GM19397 (cell line): ENCODE data around the gene NLGN2.

Experiments
- ATAC-seq: cut with Tn5 transposase; IDR thresholded peaks from one replicate; pipeline ENCODE4 v1.9.1; 2021; ENCODE audit warnings: mild to moderate bottlenecking, moderate library complexity; ENCODE audit not compliant: unreplicated experiment

NLGN2 gene

GRCh38 chr17:7411427-7411750, 3.7 kb downstream of the NLGN2 start:
- ATAC-seq: no peak

DNA sequence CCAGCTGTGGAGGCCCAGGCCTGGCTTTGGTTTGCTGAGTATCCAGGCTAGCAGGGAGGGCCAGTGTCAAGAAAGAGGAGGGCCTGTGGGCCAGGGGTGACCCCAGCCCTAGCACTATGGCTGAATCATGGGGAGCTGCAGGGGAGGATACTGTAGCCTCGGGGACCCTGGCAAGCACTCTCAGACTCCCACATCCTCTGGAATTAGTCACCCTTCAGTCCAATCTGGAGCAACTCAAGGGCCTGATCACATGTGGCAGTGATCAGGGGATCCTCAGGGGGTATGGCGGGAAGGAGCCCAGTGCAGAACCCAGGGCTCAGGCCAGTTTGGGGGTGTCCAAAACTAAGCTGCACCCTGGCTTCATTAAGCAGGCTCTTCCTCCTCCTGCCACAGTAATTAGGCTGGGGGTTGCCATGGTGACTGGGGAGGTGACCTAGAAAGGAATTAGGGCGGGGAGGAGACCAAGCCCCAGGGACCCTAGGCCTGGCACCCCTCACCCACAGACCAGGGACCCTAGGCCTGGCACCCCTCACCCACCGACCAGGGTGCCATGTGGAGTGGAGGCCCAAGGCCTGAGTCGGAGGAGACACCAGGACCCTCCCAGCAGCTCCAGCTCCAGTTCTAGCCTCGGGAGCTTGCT, 5.8 kb downstream of the NLGN2 start:
- no peak for ATAC-seq

DNA sequence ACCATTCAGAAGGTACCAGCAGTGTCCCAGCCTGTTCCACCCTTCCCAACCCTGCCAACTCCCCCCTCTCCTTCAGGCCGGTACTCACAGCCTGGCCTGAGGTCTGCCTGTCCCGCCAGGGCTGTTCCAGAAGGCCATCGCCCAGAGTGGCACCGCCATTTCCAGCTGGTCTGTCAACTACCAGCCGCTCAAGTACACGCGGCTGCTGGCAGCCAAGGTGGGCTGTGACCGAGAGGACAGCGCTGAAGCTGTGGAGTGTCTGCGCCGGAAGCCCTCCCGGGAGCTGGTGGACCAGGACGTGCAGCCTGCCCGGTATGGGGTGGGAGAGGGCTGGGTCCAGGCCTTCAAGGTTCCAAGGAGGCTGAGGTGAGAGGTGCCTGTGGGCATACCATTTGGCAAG, 7.2 kb downstream of the NLGN2 start:
- ATAC-seq: no peak

GRCh38 chr17:7415784-7416183, 8.1 kb downstream of the NLGN2 start:
- no peak for ATAC-seq

DNA sequence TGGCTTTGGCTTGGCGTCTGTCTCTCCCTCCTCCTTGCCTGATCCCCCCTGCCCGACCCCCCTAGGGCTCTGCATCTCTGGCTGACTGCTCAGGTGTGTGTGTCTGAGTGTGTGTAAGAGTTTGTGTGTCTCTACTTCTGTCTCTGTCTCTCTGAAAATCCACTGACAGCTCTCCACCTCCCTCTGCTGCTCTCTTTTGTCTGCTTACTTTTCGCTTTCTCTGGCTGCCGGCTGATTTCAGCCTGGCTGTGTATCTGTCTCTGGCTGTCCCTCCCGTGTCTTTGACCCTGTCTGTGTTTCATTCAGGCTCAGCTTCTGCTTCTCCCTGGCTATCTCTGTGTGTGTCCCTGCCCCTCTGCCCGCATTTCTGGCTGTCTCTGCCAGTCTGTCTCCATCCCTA, 8.7 kb downstream of the NLGN2 start:
- no peak for ATAC-seq

DNA sequence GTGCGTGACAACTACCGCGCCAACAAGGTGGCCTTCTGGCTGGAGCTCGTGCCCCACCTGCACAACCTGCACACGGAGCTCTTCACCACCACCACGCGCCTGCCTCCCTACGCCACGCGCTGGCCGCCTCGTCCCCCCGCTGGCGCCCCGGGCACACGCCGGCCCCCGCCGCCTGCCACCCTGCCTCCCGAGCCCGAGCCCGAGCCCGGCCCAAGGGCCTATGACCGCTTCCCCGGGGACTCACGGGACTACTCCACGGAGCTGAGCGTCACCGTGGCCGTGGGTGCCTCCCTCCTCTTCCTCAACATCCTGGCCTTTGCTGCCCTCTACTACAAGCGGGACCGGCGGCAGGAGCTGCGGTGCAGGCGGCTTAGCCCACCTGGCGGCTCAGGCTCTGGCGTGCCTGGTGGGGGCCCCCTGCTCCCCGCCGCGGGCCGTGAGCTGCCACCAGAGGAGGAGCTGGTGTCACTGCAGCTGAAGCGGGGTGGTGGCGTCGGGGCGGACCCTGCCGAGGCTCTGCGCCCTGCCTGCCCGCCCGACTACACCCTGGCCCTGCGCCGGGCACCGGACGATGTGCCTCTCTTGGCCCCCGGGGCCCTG, 9.5 kb downstream of the NLGN2 start:
- ATAC-seq: no peak

- no peak for ATAC-seq
These were observed 11.0 kb downstream of the NLGN2 start for GRCh38 chr17:7418472-7419152.

DNA sequence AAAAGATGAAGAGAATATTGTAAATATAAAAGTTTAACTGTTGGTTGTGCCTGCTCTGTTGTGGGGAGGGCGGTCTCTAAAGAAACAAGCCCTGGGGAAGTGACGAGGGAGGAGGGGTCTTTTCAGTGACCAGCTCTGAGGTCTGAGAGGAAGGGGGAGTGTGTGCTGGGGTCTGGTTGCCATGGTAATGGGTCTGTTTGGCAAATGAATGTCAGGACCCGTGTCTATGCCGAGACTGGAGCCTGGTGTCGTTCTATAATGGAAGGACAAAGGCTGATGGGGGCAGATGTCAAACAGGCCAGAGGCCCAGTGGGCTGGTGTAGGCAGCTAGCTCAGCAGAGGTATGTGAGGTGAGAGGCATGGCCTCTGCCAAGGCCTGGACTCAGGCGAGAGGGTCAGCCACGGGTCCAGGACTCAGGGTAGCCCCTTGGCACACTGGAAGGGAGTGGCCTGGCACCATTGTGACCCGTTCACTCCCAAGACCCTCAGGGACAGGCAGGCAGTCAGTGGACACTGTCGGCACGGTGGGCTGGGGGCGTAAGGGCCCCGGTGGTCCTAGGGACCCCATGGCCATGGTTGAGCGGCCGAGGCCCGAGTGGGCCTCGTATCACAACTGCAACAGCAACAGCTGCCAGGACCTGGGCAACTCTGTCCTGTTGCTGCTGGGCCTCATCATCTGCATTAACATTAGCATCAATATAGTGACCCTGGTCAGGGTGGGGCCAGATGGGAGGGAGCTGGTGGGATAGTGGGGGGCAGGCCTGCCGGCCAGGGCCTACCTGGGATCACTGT, 12.4 kb downstream of the NLGN2 start, which contains the start of gene SPEM1:
TSS of gene SPEM1 (plus strand) at position 506 of the 792 bp plus-strand sequence. CDS start at position 567, 61 bp downstream.
- no peak for ATAC-seq

DNA sequence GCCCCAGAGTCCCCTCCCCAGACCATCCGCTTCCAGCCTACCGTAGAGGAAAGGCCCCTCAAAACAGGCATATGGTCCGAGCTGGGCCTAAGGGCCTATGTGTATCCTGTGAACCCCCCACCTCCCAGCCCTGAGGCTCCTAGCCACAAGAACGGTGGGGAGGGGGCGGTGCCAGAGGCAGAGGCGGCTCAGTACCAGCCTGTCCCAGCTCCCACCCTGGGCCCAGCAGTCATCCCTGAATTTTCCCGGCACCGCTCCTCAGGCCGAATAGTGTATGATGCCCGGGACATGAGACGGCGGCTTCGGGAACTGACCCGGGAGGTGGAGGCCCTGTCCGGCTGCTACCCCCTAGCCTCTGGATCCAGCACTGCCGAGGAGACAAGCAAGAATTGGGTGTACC, 13.5 kb downstream of the NLGN2 start:
- no peak for ATAC-seq

- ATAC-seq: no peak
These were observed 16.0 kb downstream of the NLGN2 start for GRCh38 chr17:7423679-7424078.

- no peak for ATAC-seq
These were observed 17.7 kb downstream of the NLGN2 start, which contains the start of gene SPEM2 for GRCh38 chr17:7425316-7425715. TSS of gene SPEM2 (plus strand) at chr17:7425616. CDS start at chr17:7425689, 73 bp downstream.

DNA sequence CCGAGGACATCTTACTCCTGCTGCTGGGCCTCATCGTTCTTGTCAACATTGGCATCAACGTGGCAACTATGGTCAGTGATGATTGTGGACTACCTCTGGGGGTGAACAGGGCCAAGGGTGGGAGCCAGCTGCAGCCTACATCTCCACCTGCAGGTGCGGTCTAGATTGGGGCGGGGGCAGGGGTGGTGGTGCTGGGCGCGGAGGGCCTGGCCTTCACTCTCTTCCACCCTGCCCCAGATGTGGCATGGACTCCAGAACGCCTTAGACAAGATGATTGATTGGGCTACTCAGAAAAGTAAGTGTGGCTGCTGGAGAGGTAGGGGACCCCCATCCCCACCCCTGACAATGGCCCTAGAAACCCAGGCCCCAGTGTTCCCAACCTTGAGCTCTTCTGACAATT, 18.1 kb downstream of the NLGN2 start:
- ATAC-seq: no peak

- no peak for ATAC-seq
These were observed 18.7 kb downstream of the NLGN2 start for GRCh38 chr17:7426203-7426863.

GRCh38 chr17:7426896-7427489, 19.3 kb downstream of the NLGN2 start:
- ATAC-seq: no peak

DNA sequence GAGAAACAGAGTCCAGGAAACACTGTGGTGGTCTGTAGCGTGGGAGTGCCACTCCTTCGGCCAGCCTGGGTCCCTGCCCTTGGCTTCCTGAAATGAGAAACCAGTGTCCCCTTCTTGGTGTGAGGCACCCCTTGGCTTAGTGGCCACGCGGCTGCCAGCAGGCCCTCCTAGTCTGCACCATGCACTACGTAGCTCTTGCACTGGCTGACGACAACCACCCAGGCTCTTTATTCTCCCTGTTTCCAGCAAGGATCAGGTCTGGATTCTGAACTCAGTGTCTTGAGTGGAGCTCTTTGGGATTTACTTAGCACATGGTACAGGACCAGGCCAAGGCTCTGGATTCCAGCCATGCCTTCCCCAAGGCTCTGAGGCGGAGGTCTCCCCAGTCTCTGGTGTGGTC, 19.9 kb downstream of the NLGN2 start:
- ATAC-seq: no peak

DNA sequence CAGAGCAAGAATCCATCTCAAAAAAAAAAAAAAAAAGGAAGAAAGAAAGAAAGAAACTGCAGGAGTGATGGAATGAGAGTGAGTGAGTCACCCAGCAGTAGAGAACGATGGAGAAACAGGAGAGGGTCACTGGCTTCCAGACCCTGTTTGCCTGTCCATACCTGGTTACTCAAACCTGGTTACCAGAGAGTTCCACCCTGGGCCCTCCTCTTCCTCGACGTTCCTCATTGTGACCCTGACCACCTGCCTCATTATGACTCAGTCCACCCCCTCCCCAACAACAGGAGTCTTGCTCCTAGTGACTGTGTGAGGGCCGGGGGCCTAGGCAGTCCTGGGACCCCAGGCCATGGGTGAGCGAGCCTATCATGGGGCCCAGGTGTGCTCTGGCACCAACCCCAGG, 20.9 kb downstream of the NLGN2 start, which contains the start of gene SPEM3:
TSS of gene SPEM3 (plus strand) at position 301 of the 400 bp plus-strand sequence. CDS start at position 347, 46 bp downstream.
- ATAC-seq: no peak

GRCh38 chr17:7429722-7430121, 22.1 kb downstream of the NLGN2 start:
- no peak for ATAC-seq

GRCh38 chr17:7431231-7431630, 23.6 kb downstream of the NLGN2 start:
- ATAC-seq: no peak

GRCh38 chr17:7432296-7432695, 24.7 kb downstream of the NLGN2 start:
- ATAC-seq: no peak
